RWPE2 (cell line): Measurements from ENCODE around the gene PDE4D.
"Not testable (repeated sequence)": the region's sequence is repeated elsewhere in the genome, so short reads cannot be mapped to it uniquely, and the experiment has no call there.

ENCODE experiments used
- ATAC-seq: fragments of 200-7000 bp; cut with Tn5 transposase; 3 replicates; pipeline ENCODE4 v1.9.1; 2021; ENCODE audit warnings: low read depth
- DNase-seq: peaks from one replicate; pipeline ENCODE4 v3.0.0-alpha.2; 2020; ENCODE audit warnings: low spot score
- H3K27ac ChIP-seq: fragments of 450-650 bp; 2 replicates; pipeline ENCODE4 v1.5.1; 2017; ENCODE audit warnings: mild to moderate bottlenecking; ENCODE audit not compliant: poor library complexity, severe bottlenecking
- H3K27me3 ChIP-seq: fragments of 250-450 bp; sonication (Bioruptor Pico); 2 replicates; pipeline ENCODE4 v1.5.1; 2021; ENCODE audit warnings: mild to moderate bottlenecking, moderate library complexity; ENCODE audit not compliant: insufficient read depth, poor library complexity, severe bottlenecking
- H3K36me3 ChIP-seq: fragments of 250-450 bp; sonication (Bioruptor Pico); 2 replicates; pipeline ENCODE4 v1.5.1; 2020; ENCODE audit warnings: low read depth, mild to moderate bottlenecking, moderate library complexity
- H3K4me1 ChIP-seq: fragments of 250-450 bp; sonication (Bioruptor Pico); 2 replicates; pipeline ENCODE4 v1.5.1; 2021; ENCODE audit warnings: mild to moderate bottlenecking, moderate library complexity; ENCODE audit not compliant: insufficient read depth, poor library complexity, severe bottlenecking
- H3K4me3 ChIP-seq: fragments of 250-450 bp; sonication (Bioruptor Pico); 2 replicates; pipeline ENCODE4 v1.5.1; 2021; ENCODE audit warnings: mild to moderate bottlenecking, moderate library complexity; ENCODE audit not compliant: severe bottlenecking
- H3K9me3 ChIP-seq: fragments of 250-450 bp; sonication (Bioruptor Pico); 2 replicates; pipeline ENCODE4 v1.5.1; 2021; ENCODE audit warnings: mild to moderate bottlenecking, moderate library complexity; ENCODE audit not compliant: severe bottlenecking
- CTCF ChIP-seq: fragments of 450-650 bp; IDR thresholded peaks from one replicate; pipeline ENCODE4 v1.5.1; 2017; ENCODE audit warnings: mild to moderate bottlenecking, moderate library complexity; ENCODE audit not compliant: poor library complexity, severe bottlenecking

The PDE4D gene

GRCh38 chr5:59317023-59317773 lies 576.3 kb downstream of the PDE4D start:
- no peaks in the 10 kb centered on the region for H3K4me1 ChIP-seq
- no peaks in the 10 kb centered on the region for H3K36me3 ChIP-seq
- H3K4me3 ChIP-seq = no peak overlapping the region
- H3K27me3 ChIP-seq = no peaks in the 10 kb centered on the region
- DNase-seq = no peak
- peak; percentile 88 for ATAC-seq
- H3K27ac ChIP-seq = no peak overlapping the region
- TF ChIP-seq CTCF = no peak
- H3K9me3 ChIP-seq = no peaks in the 10 kb centered on the region

- no peak for TF ChIP-seq CTCF
- H3K9me3 ChIP-seq = no peaks in the 10 kb centered on the region
- H3K36me3 ChIP-seq = no peaks in the 10 kb centered on the region
- H3K4me1 ChIP-seq = no peaks in the 10 kb centered on the region
- H3K27ac ChIP-seq = no peak overlapping the region
- ATAC-seq = no peak
- DNase-seq = no peak
- H3K27me3 ChIP-seq = no peaks in the 10 kb centered on the region
- H3K4me3 ChIP-seq = no peak overlapping the region
Observed at GRCh38 chr5:59312223-59312622, 581.3 kb downstream of the PDE4D start.

- H3K4me3 ChIP-seq, DNase-seq, ATAC-seq, H3K27me3 ChIP-seq, H3K27ac ChIP-seq, H3K4me1 ChIP-seq, H3K9me3 ChIP-seq, H3K36me3 ChIP-seq: not testable (repeated sequence)
Observed at GRCh38 chr5:59308685-59309084, 584.8 kb downstream of the PDE4D start.

- not testable (repeated sequence) for H3K4me3 ChIP-seq, H3K27me3 ChIP-seq, DNase-seq, H3K27ac ChIP-seq, H3K36me3 ChIP-seq, ATAC-seq, H3K9me3 ChIP-seq
- H3K4me1 ChIP-seq = peaks cover 14% of the 10 kb centered on the region
Observed at GRCh38 chr5:59303289-59303716, 590.2 kb downstream of the PDE4D start.

- not testable (repeated sequence) for H3K27ac ChIP-seq, DNase-seq, H3K36me3 ChIP-seq, H3K9me3 ChIP-seq, H3K4me3 ChIP-seq, ATAC-seq, H3K27me3 ChIP-seq
- H3K4me1 ChIP-seq = peaks cover 21% of the 10 kb centered on the region
Observed at GRCh38 chr5:59302509-59302908, 591.0 kb downstream of the PDE4D start.

GRCh38 chr5:59301727-59302126 lies 591.8 kb downstream of the PDE4D start:
- no peaks in the 10 kb centered on the region for H3K9me3 ChIP-seq
- no peak overlapping the region for H3K27ac ChIP-seq
- no peaks in the 10 kb centered on the region for H3K27me3 ChIP-seq
- no peak for TF ChIP-seq CTCF
- H3K4me3 ChIP-seq = no peak overlapping the region
- ATAC-seq (no peak), DNase-seq (no peak)
- H3K4me1 ChIP-seq = peaks cover 25% of the 10 kb centered on the region
- H3K36me3 ChIP-seq = no peaks in the 10 kb centered on the region
